HG03045 (cell line): ENCODE data around the gene CDC42BPA.

Experiments used
- ATAC-seq: cut with Tn5 transposase; IDR thresholded peaks from one replicate; pipeline ENCODE4 v1.9.1; 2021; ENCODE audit warnings: mild to moderate bottlenecking, moderate library complexity; ENCODE audit not compliant: unreplicated experiment

Gene CDC42BPA

GRCh38 chr1:227335242-227336020 lies 17.1 kb upstream of the CDC42BPA start:
- ATAC-seq = no peak

GRCh38 chr1:227333423-227333822 lies 15.1 kb upstream of the CDC42BPA start:
- ATAC-seq = no peak

- ATAC-seq = no peak
Measured at GRCh38 chr1:227330279-227331076, 12.2 kb upstream of the CDC42BPA start.

GRCh38 chr1:227328405-227329019 lies 10.2 kb upstream of the CDC42BPA start:
- no peak for ATAC-seq

- ATAC-seq = no peak
Measured at GRCh38 chr1:227325156-227325555, 6.9 kb upstream of the CDC42BPA start.

GRCh38 chr1:227323967-227324268 lies 5.6 kb upstream of the CDC42BPA start:
- no peak for ATAC-seq

GRCh38 chr1:227323171-227323966 lies 5.1 kb upstream of the CDC42BPA start:
- ATAC-seq = no peak

GRCh38 chr1:227322376-227322775 lies 4.1 kb upstream of the CDC42BPA start:
- ATAC-seq = no peak

- no peak for ATAC-seq
Measured at GRCh38 chr1:227321035-227321434, 2.7 kb upstream of the CDC42BPA start.

- ATAC-seq = no peak
Measured at GRCh38 chr1:227320476-227320875, 2.2 kb upstream of the CDC42BPA start.

- no peak for ATAC-seq
Measured at GRCh38 chr1:227318853-227319607, 738 bp upstream of the CDC42BPA start.

GRCh38 chr1:227317523-227318015 lies 723 bp downstream of the CDC42BPA start:
- no peak for ATAC-seq

GRCh38 chr1:227317011-227317451 lies 1.3 kb downstream of the CDC42BPA start:
- ATAC-seq = no peak

GRCh38 chr1:227316456-227316855 lies 1.8 kb downstream of the CDC42BPA start:
- ATAC-seq = no peak

- no peak for ATAC-seq
Measured at GRCh38 chr1:227315629-227316346, 2.5 kb downstream of the CDC42BPA start.

GRCh38 chr1:227314014-227314848 lies 4.1 kb downstream of the CDC42BPA start:
- ATAC-seq = no peak

GRCh38 chr1:227312361-227313025 lies 5.8 kb downstream of the CDC42BPA start:
- ATAC-seq = no peak

GRCh38 chr1:227311389-227312001 lies 6.8 kb downstream of the CDC42BPA start:
- no peak for ATAC-seq
